GM19397 (cell line): ENCODE data around the gene RPGRIP1L.

Source experiments
- ATAC-seq: cut with Tn5 transposase; IDR thresholded peaks from one replicate; pipeline ENCODE4 v1.9.1; 2021; ENCODE audit warnings: mild to moderate bottlenecking, moderate library complexity; ENCODE audit not compliant: unreplicated experiment

The RPGRIP1L gene

DNA sequence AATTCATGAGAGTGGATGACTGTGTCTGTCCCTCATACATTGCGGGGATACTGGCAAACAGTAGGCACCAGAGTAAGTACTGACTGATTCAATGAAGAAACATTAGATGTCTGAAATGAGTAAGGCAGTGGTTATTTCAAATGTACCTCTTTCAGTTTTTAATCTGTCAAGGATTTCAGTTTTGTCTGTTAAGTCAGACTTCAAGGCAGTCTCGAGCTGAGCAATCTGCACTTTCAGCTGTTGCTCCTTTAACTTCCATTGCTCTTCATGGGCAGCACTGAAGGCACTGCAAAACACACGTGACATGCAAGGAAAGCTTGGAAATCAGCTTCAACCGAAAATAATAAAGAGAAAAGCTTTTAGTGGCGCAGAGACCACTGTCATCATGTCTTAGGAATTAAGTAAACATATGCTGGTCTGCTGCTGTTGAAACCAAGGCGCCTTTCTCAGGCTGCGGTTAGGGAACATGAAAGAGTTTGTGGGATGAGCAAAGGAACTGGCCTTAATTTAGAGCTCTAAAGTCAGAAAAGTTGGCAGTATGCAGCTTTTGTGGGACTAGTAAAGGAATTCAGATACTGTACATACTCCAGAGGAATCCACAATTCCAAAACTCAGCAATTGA is 38.8 kb downstream of the RPGRIP1L start:
- ATAC-seq = no peak

DNA sequence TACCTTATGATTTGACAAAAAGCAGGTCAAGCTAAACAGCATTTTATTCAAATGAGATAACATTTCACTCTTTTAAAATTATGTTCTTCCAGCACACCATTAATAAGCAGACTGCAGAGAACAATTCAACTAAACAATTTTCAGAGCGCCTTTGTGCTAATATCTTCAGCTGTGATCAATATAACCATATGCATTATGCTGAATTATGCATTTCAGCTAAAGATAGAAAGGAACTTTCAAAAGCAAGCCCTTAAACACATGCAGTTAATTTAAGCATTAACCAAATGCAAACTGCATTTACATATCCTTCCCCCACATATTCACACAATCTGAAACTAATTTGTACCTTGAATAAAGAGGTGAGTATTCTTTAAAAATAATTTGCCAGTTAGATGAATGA is 41.6 kb downstream of the RPGRIP1L start:
- ATAC-seq = no peak

DNA sequence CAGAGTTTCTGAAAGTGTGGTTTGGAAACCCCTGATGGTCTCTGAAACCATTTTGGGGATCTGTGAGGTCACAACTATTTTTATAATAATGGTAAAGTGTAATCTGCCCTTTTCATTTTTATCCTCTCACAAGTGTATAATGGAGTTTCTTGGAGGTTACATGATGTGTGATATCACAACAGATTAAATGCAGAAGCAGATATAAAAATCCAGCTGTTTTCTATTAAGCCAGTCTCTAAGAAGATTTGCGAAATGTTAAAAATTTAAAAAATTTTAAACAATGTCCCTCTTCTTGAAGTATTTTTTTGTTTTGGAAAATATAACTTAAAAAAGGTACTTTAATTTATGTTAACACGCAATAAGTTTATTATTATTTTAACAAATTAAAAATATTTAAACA is 48.7 kb downstream of the RPGRIP1L start:
- no peak for ATAC-seq

DNA sequence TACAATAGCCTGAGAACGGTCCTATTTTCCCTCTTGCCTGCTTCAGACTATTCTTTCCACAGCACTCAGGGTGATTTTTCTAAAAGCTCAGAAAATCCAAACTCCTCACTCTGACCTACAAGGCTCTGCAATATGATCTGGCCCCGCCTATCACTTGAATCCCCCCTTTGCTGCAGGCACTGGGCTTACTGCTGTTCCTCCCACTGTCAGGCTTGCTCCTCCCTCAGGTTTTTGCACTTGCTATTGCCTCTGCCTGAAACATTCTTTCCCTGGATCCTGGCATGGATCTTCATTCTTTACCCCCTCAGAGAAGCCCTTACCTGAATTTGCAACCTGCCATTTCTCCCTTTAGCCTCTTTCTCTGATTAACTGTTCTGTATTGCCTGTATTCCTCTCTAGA is 52.3 kb downstream of the RPGRIP1L start:
- ATAC-seq = no peak

DNA sequence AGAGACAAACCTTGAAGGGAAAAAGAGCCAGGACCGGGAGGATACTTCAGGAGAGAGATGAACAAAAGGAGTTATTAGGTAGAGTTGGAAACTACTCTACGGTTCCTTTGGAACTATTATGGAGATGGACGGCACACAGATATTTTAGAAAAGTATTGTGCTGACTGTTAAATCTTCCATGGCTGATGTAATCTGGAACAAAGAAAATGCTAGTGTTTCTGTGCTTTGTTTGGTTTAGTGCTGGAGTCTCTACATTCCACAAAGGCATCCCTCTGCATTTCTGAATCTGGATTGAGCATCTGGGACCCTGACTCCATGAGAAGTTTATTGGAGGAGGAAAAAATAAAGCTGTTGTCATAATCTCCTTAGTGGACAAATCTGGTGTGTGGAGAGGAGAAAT is 57.2 kb downstream of the RPGRIP1L start:
- no peak for ATAC-seq

DNA sequence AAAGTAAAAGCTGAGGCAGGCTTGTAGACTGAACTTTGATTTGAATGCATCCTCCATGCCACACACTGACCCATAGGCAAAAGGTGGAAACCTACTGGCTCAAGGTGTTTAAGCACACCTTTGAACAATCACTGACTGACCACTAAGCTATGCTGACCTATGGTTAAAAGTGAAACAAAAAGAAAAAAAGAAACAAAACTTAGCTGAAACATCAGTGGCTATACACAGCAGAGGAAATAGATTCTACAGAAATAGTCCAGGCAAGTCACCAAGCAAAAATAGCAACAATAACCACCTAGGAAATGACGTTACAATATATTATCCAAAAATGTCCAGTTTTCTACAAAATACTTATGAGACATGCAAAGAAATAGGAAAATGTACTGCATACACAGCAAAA is 60.2 kb downstream of the RPGRIP1L start:
- no peak for ATAC-seq

DNA sequence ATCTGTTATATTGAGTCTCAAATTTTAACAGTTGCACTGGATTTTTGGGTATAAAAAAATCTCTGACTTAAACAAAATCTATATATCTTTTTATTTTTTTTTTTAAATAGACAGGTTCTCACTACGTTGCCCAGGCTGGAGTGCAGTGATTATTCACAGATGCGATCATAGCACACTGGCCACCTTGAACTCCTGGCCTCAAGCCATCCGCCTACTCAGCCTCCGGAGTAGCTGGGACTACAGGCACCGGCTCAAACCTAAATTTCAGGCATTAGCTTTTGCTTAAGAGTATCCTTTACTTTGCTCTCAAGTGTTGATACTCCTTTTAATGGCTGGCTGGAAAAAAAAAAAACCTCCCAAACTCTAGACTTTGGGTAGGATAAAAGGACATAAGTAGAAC is 61.6 kb downstream of the RPGRIP1L start:
- ATAC-seq = no peak

DNA sequence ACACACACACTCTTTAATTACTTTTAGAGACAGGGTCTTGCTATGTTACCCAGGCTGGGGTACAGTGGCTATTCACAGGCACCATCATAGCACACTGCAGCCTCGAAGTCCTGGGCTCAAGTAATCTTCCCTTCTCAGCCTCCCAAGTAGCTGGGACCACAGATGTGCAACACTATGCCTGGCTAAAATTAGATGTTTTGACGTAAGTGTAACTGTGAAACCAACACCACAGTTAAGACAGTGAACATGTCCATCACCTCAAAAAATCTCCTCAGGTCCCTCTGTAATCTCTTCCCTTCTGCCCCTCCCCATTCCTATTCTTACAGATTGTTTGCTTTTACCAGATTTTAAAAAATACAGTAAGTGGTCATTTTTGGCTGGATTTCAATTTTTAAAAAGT is 66.7 kb downstream of the RPGRIP1L start:
- ATAC-seq = no peak

DNA sequence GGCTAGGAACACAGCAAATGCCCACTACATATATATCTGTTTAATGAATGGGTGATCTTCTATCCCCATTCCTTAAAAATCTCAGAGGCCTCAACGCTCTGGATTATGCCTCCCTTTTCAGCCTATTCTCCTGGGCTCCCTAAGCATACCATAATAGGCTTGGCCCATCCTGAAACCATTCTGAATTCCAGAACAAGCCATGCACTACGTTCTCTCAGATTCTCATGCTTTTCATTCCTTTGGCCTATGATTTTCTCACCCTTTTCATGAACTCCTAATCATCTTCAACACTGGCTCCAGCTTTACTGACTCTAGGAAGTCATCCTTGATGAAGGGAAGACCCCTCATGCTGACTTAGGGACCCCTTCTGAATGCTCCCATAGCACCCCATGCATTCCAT is 71.1 kb downstream of the RPGRIP1L start:
- no peak for ATAC-seq

DNA sequence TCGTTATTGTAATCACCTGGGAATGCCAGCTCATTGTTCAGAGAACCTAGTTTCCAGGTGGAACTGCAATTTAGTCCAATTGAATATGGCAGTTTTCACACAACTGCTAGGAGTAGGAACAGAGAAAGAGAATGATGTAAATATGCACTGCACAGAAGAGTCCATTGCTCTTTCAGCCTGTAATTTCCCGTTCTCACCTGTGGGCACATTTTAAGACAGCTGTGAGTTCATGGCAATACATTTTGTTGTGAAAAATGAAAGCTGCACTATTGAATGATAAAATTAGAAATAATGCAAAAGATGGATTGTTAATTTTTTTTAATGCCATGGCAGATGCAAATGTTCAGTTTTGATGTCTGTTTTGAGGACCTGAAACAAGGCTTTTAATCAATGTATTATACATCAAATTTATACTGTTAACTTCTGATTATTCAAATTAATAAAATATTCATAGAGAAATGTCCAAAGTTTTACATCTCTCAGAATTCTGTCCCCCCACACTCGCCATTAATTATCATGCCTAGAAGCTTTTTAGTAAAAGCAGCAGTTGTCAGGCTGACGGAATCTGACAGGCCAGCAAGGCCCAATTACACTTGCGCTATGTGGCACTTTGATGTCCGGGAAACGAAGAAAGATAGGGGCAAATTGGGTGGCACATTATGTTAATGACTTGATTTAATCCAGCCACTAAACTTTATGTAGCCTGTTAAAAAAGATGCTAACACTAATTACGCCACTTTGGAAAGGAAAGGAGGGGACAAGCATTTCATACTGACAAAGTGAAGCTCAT is 72.2 kb downstream of the RPGRIP1L start:
- no peak for ATAC-seq

DNA sequence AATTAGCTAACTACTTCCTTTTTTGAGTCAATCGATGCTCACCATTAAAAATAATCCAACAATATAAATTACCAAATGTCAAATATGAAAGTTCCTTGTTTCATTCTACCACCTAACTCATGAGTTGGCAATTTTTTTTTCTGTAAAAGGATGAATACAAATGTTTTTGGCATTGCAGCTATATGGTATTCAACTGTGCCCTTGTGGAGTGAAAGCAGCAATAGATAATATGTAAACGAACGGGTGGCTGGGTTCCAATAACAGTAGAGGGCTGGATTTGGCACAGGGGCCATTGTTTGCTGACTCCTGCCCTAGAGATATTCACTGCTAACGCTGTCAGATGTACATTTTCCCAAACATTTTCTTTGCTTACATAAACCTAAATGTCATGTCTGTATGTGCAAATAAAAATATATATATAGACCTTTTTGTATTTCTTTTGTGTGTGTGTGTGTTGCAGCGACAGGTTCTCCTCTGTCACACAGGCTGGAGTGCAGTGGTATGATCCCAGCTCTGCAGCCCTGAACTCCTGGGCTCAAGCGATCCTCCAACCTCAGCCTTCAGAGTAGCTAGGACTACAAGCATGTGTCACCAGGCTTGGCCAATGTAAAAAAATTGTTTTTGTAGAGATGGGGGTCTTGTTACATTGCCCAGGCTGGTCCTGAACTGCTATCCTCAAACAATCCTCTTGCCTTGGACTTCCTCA is 73.9 kb downstream of the RPGRIP1L start:
- ATAC-seq = no peak

DNA sequence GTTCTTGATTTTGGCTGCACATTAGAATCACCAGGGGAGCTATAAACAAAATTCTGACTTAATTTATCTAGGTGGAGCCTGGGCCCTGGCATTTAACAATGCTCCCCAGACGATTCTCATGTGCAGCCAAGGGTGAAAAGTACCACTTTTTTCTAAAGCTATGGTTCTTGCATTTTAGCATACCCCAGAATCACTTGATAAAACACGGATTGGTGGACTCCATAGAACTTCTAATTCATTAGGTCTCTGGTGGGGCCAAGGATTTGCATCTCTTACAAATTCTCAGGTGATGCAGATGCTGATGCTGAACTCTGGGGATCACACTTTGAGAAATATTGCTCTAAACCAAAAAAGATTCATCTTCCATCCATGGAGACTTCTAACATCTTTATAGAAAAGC is 74.5 kb downstream of the RPGRIP1L start:
- ATAC-seq = no peak

DNA sequence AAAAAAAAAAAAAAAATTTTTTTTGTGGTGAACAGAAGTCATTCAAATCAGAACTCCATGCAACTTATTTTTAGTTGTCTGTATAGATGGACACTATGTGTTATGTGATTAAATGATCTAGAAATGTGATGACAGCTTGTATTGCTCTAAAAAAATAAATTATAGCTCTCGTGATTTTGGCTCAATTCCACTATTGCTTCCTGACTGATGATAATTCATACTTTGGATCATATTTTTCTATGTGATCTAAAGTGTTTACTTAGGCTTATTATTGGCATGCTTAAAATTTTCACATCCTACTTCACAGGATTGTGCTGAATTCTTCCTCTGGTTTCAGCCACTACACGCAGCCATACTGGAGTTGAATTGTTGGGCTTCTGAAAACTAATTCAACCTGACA is 76.8 kb downstream of the RPGRIP1L start:
- ATAC-seq = no peak

DNA sequence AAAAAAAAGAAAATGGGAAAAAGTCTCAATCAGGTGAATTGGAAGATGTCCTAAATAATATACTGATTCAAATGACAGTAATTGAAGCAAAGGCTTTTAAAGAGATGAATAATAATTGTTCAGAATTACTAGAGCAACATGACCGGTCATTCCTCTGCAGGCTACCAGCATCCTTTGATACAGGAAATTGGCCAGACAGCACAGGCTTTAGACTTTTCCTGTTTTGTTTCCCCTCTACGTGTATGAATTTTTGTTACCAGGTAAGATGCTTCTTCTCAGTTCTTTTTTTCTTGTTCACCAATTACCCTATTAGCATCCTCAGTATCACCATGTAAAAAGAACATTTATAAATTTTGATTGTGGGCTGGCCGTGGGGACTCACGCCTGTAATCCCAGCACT is 77.5 kb downstream of the RPGRIP1L start:
- ATAC-seq = no peak

DNA sequence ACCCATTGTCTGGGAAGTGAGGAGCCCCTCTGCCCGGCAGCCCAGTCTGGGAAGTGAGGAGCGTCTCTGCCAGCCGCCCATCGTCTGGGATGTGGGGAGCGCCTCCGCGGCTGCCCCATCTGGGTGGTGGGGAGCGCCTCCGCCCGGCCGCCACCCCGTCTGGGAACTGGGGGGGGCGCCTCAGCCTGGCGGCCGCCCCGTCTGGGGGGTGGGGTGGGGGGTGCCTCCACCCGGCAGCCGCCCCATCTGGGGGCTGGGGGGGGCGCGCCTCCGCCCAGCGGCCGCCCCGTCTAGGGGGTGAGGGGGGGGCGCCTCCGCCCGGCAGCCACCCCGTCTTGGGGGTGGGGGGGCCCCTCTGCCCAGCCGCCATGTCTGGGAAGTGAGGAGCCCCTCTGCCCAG is 78.4 kb downstream of the RPGRIP1L start:
- no peak for ATAC-seq

DNA sequence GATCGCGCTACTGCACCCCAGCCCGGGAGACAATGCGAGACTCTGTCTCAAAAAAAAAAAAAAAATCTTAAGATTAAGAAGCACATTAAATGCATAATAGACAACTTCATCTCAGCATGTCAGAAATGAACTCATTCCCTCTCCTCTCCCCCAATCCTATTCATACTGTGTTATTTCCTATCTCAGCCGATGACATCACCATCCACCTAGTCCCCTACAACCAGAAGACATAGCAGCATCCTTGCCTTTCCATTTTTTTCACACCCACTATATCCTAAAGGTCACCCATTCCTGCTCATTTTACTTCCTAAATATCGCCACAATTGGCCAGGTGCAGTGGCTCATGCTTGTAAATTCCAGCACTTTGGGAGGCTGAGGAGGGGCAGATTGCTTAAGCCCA is 81.3 kb downstream of the RPGRIP1L start:
- no peak for ATAC-seq

DNA sequence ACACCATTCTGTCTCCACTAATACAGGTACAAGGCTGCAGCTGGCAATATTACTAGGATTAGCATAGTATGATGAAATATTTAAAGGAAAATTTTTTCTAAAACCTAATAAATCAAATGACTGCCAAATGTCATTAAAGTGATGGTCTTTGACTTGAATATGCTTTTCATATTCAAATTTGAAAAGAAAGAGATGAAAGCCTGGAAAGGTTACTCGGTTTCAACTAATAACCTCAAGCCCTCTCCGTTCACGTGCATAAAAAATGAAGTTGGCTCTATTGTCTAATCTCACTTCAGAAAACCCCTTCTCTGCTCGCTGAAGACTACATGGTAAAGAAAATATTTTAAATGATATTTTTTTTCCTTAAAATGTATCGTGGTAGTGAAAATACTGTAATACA is 83.2 kb downstream of the RPGRIP1L start:
- ATAC-seq = no peak

DNA sequence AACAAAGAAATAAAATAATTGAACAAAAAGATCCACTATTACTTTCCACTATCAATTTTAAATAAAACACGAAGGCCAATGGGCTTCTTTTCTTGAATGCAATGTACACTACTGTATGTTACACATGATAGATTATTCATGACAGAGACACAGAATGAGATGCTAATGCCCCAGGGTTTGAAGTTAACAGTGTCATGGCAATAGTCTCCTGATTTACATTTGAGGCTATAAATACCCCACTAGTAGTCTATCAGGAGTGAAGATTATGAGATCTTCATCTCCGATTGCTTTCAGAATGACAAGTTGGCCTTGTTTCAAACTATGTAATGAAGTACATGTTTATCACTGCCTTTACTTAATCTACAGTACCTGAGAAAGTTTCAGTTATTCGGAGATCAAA is 84.4 kb downstream of the RPGRIP1L start:
- ATAC-seq = no peak

DNA sequence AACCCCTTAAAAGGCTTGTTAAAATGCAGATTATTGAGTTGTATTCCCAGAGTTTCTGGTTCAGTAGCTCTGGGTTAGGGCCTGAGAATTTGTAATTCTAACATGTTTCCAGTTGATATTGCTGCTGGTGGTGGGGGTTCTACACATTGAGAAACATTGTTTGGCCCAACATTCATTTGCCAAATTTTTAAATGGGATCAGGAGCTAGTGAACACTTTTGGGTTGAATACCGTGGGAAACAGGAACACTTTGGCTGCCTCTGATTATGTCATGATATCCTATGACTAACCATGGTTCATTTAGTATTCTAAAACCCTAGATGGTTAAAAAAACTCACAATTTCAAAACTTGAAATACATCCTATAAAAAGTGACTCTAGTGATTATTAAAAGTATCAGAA is 89.3 kb downstream of the RPGRIP1L start:
- ATAC-seq = no peak

DNA sequence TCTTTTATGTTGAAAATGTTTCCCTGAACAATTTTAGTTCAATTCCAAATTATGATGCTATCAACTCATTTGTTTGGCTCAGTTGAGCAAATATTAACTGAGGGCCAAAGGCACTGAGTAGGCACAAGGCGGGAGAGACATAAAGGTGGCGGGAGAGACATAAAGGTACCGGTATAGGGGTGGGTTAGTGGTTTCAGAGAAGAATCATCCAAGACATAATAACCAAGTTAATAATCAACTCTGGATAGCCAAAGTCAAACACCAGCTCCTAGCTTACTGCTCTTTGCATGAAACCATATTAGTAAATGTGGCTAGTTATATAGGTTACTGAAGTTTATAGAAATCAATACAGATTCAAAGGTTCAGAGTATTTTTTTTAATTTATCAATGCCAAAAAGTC is 91.7 kb downstream of the RPGRIP1L start:
- ATAC-seq = no peak

DNA sequence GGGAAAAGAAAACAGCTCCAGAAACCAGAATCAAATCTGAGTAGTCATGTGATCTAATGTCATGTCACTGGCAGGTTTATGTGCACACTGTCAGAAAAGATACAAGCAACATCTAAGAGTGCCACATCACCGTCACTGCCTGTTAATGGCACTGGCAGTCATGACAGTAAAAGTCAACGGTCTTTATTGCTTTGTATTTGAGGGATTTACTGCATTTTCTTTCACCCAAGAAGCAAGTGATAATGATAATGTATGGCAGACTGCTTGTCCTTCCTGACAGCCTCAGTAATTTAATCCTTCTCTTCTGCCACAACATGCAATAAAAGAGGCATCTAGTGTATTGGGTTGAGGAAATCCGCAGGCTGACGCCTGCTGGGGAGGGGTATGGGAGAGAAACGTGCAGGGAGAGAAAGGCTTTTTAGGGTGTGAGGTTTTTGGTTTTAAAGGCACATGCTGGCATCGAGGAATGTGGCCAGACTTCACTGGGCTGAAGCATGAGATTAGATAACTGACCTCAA is 92.4 kb downstream of the RPGRIP1L start:
- ATAC-seq = no peak

DNA sequence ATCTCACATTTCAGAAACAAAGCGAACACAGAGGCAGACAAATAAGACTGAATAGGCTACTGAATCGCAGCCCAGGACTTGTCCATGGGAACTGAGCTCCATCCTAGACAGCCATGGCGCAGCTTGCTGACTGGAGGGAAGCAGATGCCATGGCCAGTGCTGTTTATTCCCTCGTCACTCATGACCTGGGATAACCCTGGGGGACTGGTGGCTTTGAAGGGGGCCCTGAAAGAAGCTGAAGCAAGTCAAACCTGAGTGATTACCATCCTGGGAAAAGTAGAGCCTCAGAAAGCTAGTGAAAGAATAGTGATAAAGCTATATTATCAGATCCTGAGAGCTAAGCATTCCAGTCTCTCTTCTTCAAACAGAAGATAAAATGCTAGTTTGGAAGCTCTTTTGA is 94.1 kb downstream of the RPGRIP1L start:
- no peak for ATAC-seq
